Measurements from ENCODE around the gene DNAJC7.

The DNAJC7 gene

GRCh38 chr17:41977991-41978390 lies 39.2 kb downstream of the DNAJC7 start:
- FAIRE-seq = no peak
- DNase-seq (ENCODE audit: insufficient read length, low spot score) = no peak

- FAIRE-seq (no peak), DNase-seq (ENCODE audit: insufficient read length, low spot score) (no peak)
Observed at GRCh38 chr17:41976142-41976768, 41.0 kb downstream of the DNAJC7 start.

- FAIRE-seq (no peak), DNase-seq (ENCODE audit: insufficient read length, low spot score) (no peak)
Observed at GRCh38 chr17:41975099-41976083, 41.8 kb downstream of the DNAJC7 start.

GRCh38 chr17:41974658-41975057 lies 42.6 kb downstream of the DNAJC7 start:
- FAIRE-seq = no peak

DNA sequence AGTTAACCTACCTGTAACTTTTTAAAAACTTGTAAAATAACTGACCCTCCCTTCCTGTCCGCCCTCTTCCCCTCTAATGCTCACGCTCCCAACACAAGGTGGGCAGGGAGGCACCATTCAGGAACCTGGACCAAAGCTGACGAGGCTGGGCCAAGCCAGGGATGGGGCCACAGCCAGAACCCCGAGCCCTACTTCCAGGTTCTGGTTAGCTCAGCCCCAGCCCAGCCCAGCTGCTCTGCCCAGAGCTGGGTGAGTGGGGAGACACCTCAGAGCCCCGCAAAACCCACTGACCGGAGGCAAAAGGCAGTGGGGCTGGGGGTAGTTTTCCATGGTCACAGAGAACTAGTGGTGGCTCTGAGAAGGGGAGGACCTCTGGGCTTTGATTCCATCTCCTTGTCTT lies 43.2 kb downstream of the DNAJC7 start:
- FAIRE-seq (no peak), DNase-seq (ENCODE audit: insufficient read length, low spot score) (no peak)

More at GRCh38 chr17:41974658-41975057, 42.6 kb downstream of the DNAJC7 start:
- DNase-seq (ENCODE audit: insufficient read length, low spot score) = no peak

- no peak for FAIRE-seq
- DNase-seq (ENCODE audit: insufficient read length, low spot score) = no peak
Observed at GRCh38 chr17:41973408-41973811, 43.8 kb downstream of the DNAJC7 start.

DNA sequence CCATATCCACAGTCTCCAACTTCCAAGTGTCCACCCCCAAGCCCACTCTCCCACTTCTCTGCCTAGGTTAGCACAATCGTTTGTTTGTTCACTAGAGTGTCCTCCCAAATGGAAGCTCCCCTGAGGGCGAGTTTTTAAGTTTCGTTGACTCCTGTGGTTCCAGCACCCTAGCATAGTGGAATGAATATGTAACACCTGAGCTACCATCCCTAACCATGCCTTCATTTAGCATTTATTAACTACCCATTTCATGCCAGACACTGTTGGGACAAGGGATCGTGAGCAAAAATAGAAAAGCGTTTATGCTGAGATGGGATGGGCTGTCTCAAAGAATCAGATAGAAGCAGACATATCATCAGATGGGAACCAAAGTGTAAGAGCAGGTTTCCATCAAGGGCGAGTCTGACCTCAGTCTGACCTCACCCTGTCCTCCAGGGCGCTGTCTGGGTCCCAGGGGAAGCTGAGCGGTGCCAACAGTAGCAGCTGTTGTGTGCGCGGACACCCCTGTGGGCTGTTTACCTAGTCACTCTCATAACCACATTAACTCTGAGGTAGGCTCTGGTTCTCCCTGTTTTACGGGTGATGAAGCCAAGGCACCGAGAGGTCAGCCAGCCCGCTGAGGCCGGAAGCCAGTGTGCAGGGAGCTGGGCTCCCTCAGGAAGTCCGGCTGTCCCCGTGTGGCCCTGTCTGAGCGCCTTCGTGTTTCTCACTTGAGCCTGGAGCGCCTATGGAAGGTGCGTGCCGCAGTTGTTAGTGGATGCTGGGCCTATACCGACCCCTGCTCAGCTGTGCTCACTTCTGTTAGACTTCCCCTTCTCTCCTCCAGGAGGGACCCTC lies 44.5 kb downstream of the DNAJC7 start:
- FAIRE-seq (peak; percentile 16), DNase-seq (ENCODE audit: insufficient read length, low spot score) (no peak)

DNA sequence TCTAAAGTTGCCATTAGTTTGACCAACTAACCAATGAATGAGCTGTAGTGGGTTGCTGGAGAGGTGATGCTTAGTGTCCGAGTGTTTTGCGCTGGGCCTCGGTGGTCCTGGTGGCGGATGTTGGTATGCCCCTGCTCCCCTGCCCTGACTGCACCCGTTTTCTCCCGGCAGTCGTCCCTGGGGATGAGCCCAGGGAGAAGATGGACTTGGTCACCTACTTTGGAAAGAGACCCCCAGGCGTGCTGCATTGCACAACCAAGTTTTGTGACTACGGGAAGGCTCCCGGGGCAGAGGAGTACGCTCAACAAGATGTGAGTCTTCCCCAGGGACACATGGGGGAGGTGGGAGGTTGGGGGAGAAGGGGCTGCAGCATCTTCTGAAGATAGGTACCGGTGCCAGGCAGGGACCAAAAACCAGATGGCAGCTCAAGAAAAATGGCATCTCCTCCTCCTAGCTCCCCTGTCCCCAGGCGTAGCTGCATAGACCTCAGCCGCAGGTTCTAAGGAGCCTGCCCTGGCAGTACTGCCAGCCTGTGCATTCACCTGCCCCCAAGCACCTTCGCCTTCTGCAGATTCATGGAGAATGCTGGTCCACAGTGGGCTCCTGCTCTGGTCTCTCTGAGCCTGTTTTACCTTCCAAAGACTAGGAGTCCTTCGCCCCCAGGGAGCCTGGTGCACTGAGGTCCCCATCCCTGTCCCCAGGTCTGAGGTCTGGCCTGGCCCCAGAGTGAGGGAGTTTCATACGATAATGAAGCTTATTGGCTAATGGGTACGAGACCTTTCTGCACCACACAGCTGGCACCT lies 45.3 kb downstream of the DNAJC7 start:
- DNase-seq (ENCODE audit: insufficient read length, low spot score) (no peak), FAIRE-seq (no peak)

DNA sequence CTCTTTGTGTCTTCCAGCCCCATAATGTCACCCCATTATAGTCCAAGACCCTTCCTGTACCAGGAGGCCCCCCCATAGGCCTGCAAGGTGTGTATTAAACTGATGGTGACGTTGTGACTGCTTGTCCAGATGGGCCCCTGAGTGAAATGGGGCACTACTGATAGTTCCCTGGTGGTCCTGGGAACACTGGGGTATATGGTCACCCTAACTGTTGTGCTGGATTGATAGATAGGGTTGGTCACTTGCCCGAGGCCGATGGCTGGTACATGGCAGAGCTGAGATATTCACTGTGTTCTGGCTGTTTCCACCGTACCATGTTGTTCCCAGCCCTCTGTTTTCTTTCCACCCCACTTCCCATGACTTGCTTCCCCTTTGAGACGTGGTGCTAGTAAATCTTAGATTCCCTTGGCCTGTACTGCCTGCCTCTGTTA lies 46.3 kb downstream of the DNAJC7 start:
- no peak for DNase-seq (ENCODE audit: insufficient read length, low spot score)
- FAIRE-seq = peak; percentile 36

- DNase-seq (ENCODE audit: insufficient read length, low spot score) (no peak), FAIRE-seq (no peak)
Observed at GRCh38 chr17:41968676-41969075, 48.6 kb downstream of the DNAJC7 start.

DNA sequence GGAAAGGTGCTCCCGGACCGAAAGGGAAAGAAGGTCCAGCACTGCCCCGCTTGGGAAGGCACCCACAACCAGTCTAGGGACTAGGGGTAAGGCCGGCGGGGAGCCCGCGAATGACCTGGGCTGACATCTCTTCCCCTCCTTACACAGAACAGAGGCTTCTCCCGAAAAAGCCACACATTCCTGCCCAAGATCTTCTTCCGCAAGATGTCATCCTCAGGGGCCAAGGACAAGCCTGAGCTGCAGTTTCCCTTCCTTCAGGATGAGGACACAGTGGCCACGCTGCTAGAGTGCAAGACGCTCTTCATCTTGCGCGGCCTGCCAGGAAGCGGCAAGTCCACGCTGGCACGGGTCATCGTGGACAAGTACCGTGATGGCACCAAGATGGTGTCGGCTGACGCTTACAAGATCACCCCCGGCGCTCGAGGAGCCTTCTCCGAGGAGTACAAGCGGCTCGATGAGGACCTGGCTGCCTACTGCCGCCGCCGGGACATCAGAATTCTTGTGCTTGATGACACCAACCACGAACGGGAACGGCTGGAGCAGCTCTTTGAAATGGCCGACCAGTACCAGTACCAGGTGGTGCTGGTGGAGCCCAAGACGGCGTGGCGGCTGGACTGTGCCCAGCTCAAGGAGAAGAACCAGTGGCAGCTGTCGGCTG lies 49.2 kb downstream of the DNAJC7 start:
- no peak for FAIRE-seq
- no peak for DNase-seq (ENCODE audit: insufficient read length, low spot score)

DNA sequence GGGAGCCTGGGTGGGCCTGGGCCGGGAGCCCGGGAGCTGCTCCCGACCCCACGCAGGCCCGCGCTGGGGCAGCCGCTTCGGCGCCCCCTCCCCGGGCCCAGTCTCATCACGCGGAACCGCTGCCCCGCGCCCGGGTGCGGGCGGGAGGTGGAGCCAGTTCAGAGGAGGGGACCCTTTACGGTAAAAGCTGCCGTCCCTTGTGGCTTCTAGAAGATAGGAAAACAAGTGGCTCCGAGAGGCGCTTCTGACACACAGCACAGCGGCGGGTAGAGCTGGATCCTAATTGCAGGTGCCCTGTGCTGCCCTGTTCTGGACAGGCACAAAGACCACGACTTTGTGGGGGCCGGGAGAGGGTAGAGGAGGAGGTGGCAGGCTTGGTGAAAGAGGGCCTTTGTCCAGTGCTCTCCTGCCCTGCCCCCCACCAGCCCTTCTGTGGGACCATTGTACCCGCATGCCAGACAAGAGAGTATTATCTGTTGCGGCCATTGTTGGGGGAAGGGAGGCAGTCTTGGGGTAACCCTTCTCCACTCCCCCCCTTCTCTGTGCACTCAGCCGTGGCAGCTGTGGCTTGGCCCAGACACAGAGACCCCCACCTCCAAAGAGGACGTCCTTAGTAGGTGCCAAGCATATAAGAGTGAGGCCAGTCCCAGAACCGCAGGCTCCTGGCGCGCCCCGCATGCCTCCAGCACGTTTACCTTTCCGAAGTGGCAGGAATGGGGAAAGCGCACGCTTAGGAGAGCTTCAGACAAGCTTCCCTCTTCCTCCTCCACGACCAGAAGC lies 49.9 kb downstream of the DNAJC7 start:
- FAIRE-seq (no peak), DNase-seq (ENCODE audit: insufficient read length, low spot score) (no peak)

DNA sequence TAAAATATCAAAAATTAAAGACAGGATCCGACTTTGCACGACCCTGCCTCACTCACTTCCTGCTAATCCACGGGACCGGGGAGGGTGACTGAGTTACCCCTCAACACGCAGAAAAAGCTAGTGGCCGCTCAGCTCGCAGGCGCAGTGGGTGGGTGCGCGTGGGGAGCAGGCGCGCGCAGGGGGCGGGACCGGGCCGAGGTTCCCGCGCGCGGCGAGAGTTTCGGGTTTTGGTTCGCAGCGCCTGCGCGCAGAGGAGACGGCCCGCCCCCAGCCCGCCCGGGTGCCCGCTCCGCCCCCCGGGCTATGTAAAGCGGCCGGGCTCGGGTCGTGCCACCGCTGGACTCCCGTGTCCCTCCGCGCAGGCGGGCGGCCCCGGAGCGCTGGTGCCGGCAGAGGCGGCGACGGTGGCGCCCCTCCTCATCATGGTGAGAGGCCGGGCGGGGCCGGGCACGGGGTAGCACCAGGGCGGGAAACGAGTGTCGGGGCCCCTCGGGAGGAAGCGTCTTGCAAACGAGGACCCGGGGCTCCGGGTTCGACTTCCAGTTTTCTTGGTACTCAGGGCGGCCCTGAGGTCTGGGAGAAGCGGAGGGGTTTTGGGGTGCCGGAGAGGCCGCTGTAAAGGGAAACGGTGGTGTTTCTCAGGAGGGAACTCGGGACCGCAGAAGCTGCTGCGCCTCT lies 50.6 kb downstream of the DNAJC7 start, which contains the start of gene CNP:
CNP (plus strand) TSS at position 333 of the 678 bp plus-strand sequence; CDS start at position 423, 90 bp downstream.
- FAIRE-seq (peak; percentile 67), DNase-seq (ENCODE audit: insufficient read length, low spot score) (peak; percentile 98)

DNA sequence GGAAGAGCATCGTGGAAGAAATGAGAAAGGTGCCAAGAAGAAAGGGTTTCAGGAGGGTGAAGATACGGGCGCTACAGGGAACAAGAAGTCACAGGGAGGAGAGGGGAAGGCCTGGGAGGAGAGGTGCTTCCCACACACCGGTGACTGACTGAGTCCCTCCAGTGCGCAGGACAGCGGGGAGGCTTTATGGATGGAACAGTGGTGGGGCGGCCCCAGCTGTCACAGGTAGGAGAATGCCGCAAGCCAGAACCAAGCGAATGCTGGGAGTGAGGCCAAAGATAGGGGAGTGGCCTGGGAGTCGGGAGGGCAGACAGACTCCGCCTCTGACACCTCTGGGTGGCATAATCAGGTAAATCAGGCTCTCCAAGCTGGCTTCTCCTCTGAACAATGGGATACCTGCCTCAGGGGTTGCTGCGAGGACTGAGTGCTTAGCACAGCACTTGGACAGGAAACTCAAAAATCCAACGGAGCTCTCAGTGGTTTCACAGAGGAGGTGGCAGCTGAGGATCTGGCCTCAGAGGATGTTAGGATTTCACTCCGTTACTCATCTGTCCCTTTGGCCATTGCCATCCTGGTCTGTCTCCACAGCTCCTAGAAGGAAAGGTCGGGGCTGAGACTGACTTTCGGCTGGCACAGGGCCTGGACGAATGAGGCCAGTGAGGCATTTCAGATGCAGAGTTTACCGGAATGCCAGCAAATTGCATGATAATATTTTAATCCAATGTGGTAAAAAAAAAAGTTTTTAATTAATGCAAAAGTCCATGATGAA lies 51.4 kb downstream of the DNAJC7 start:
- FAIRE-seq (peak; percentile 54), DNase-seq (ENCODE audit: insufficient read length, low spot score) (no peak)

DNA sequence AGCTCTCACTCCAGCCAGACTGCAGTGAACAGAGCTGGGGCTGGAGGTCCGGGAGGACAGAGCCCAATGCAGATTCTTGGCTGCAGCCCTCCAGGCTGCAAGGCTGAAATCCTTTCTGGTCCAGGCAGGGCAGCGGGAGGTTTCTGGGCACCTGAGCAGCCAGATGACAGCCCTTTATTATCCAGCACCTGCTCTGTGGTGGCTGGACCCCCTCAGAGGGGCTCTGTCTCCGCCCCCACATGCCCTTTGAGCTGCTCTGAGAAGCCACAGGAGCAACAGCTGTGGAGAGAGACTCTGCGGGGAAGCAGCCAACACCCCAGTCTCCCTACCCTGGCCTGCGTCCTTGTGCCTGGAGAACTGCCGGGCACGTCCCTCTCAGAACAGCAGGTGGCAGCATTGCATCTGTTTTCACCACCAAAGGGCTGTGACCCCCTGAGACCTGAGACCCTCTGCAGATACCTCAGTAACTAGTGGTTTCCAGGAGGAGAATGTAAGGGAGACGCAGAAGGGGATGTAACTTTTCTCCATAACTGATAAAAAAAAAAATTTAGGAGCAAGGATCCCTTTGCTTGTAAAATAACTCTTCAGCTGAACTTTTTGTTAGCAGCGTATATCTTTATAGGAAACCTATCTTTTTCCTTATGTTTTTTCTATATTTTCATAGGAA lies 54.3 kb downstream of the DNAJC7 start:
- DNase-seq (ENCODE audit: insufficient read length, low spot score) = peak; percentile 90
- FAIRE-seq = peak; percentile 89

DNA sequence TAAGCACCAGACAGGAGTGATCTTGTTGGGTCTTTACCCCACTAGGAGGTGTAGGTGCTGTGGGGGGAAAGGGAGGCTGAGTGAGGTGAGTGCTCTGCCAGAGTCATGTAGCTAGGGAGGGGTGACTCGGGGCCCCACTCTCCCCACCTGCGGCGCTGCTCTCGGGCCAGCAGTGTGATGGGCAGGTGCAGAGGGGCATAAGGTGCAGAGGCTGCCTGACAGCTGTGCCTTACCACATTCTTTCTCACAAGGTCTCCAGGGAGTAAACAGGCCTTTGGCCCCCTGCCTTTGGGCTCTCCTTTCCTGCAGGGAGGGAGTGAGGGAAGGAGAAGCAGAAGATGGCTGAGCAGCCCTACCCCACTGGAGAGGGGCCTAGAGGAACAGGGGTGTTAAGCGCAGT lies 55.1 kb downstream of the DNAJC7 start:
- DNase-seq (ENCODE audit: insufficient read length, low spot score) (no peak), FAIRE-seq (no peak)
